Esophagus muscularis mucosa (tissue), 4 donors: ENCODE data around the gene SFSWAP. TPM values are rescaled to one million over a fixed set of nuclear protein-coding genes. Genes with fewer than 3 reads are reported as not detected.

ENCODE experiments used
- DNase-seq: peaks from one replicate; pipeline ENCODE4 v3.0.0-alpha.2; 2017; ENCODE audit errors: extremely low spot score
- H3K27ac ChIP-seq, 4 donors: fragments of 200-600 bp; sonication (generic); replicated peaks in 1 of 4; 1 replicate in 3 of 4; 2 replicates in 1 of 4; pipeline ENCODE4 v1.5.1; 2016 to 2019; ENCODE audit warnings: mild to moderate bottlenecking in 1 of 4
- H3K27me3 ChIP-seq, 4 donors: fragments of 200-600 bp; sonication (generic); one replicate each; pipeline versions ENCODE4 v1.5.1 to v1.6.0; 2016 to 2019
- H3K36me3 ChIP-seq, 4 donors: fragments of 200-600 bp; sonication (generic); one replicate each; pipeline ENCODE4 v1.5.1; 2016 to 2019
- H3K4me1 ChIP-seq, 4 donors: fragments of 200-600 bp; sonication (generic); one replicate each; pipeline ENCODE4 v1.5.1; 2016 to 2019
- H3K4me3 ChIP-seq, 4 donors: fragments of 200-600 bp; sonication (generic); 1 replicate in 2 of 4; 2 replicates in 2 of 4; pipeline ENCODE4 v1.5.1; 2016 to 2019; ENCODE audit warnings: mild to moderate bottlenecking in 4 of 4, moderate library complexity in 1 of 4
- H3K9me3 ChIP-seq, 4 donors: fragments of 200-600 bp; sonication (generic); 1 replicate in 3 of 4; 2 replicates in 1 of 4; pipeline ENCODE4 v1.5.1; 2016 to 2019
- EP300 ChIP-seq: sonication (generic); formaldehyde crosslinking; IDR thresholded peaks from one replicate; pipeline ENCODE4 v1.6.1; 2017; ENCODE audit warnings: antibody characterized with exemption
- POLR2A ChIP-seq: fragments of 450-650 bp; IDR thresholded peaks from one replicate; pipeline ENCODE4 v1.6.1; 2017; ENCODE audit warnings: antibody characterized with exemption, moderate library complexity, mild to moderate bottlenecking, low read depth
- POLR2AphosphoS5 ChIP-seq, 2 donors: sonication (generic); formaldehyde crosslinking; IDR thresholded peaks; one replicate each; pipeline ENCODE4 v1.6.1; 2017; ENCODE audit warnings: antibody characterized with exemption in 2 of 2
- WGBS: methylation state at CpG from one replicate; pipeline ENCODE4 v1.1.5; 2018; 5-methylcytosine and 5-hydroxymethylcytosine counted together
- intact Hi-C: fragments of 100-400 bp; cut with DNase I; formaldehyde crosslinking; loops from one replicate; pipeline ENCODE4 v1.15.1; 2023
- total RNA-seq, 4 donors: library from RNA; depleted of rRNA; stranded (reverse); fragments of >200 nt; gene quantifications; one replicate each; pipeline versions ENCODE4 v1.1.0 to v1.2.1, GENCODE V29; 2016
- TF ChIP-seq, protein P1 (sequence below), 3 experiments: fragments of 200-600 bp in 2 of 3; fragments of 450-650 bp in 1 of 3; sonication (generic) in 2 of 3; IDR thresholded peaks; one replicate each; pipeline ENCODE4 v1.5.1; 2017 to 2019; ENCODE audit warnings: antibody characterized with exemption in 3 of 3, mild to moderate bottlenecking in 2 of 3, moderate library complexity in 1 of 3

The SFSWAP gene
- total RNA-seq, 4 donors from 2014 or later = 21.7 to 28.2 (median 25.0) TPM

- Histone ChIP-seq H3K4me1 (peaks cover 0 to 7% (median 0%) of the 10 kb centered on the region in 4 donors), H3K4me3 (no peak overlapping the region), H3K27me3 (no peaks in the 10 kb centered on the region), H3K36me3 (peaks cover 42 to 86% (median 83%) of the 10 kb centered on the region in 4 donors), H3K9me3 (no peaks in the 10 kb centered on the region), H3K27ac (no peak overlapping the region)
- intact Hi-C loops = no loop called here
- WGBS = 84% methylated on average over 30 of the region's 30 CpGs
- DNase-seq = no peak
- no peak for TF ChIP-seq POLR2A
- no peak for TF ChIP-seq EP300
- no peak for TF ChIP-seq POLR2AphosphoS5 (IDR thresholded peaks at IDR 0.05)
- TF ChIP-seq, protein P1, sequence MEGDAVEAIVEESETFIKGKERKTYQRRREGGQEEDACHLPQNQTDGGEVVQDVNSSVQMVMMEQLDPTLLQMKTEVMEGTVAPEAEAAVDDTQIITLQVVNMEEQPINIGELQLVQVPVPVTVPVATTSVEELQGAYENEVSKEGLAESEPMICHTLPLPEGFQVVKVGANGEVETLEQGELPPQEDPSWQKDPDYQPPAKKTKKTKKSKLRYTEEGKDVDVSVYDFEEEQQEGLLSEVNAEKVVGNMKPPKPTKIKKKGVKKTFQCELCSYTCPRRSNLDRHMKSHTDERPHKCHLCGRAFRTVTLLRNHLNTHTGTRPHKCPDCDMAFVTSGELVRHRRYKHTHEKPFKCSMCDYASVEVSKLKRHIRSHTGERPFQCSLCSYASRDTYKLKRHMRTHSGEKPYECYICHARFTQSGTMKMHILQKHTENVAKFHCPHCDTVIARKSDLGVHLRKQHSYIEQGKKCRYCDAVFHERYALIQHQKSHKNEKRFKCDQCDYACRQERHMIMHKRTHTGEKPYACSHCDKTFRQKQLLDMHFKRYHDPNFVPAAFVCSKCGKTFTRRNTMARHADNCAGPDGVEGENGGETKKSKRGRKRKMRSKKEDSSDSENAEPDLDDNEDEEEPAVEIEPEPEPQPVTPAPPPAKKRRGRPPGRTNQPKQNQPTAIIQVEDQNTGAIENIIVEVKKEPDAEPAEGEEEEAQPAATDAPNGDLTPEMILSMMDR (IDR thresholded peaks at IDR 0.05) = no peak
Measured at GRCh38 chr12:131784909-131785762, 74.2 kb downstream of the SFSWAP start.

DNA sequence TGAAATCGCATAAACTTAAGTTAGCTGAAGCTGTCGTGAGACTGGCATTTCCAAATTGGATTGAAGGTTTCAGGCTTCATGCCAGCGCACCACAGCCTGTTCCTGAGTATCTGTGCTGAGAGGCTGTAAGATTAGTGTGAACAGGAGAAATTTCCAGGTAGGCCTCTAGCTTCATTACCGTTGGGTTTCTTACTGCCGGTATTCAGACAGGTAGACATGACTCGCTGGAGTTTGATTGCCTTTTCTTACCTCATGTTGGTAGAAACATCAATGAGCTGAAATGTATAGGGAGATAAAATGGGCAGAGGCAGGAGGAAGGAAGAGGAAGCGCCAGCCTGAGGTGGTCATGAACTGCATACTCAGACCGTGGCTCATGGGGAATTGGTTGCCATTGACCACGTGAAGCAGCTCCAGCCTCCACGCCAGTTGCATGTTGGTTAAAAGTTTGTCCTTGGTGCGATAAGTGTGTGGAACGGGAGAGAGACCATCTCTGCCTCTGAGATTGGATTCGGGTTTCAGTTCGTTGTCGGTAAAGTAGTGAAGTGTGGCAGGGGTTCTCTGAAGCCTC, 75.0 kb downstream of the SFSWAP start:
- TF ChIP-seq POLR2AphosphoS5 (IDR thresholded peaks at IDR 0.05) = no peak
- TF ChIP-seq, protein P1 (IDR thresholded peaks at IDR 0.05) = no peak
- TF ChIP-seq EP300 = no peak
- no peak for TF ChIP-seq POLR2A
- intact Hi-C loops = no loop called here
- WGBS = 85% methylated on average over 14 of the region's 15 CpGs
- no peaks in the 10 kb centered on the region for H3K9me3 ChIP-seq
- H3K27me3 ChIP-seq = no peaks in the 10 kb centered on the region
- no peak overlapping the region for H3K27ac ChIP-seq
- H3K4me1 ChIP-seq = peaks cover 0 to 7% (median 0%) of the 10 kb centered on the region in 4 donors
- peaks cover 47 to 86% (median 83%) of the 10 kb centered on the region in 4 donors for H3K36me3 ChIP-seq
- no peak overlapping the region for H3K4me3 ChIP-seq
- DNase-seq = no peak

DNA sequence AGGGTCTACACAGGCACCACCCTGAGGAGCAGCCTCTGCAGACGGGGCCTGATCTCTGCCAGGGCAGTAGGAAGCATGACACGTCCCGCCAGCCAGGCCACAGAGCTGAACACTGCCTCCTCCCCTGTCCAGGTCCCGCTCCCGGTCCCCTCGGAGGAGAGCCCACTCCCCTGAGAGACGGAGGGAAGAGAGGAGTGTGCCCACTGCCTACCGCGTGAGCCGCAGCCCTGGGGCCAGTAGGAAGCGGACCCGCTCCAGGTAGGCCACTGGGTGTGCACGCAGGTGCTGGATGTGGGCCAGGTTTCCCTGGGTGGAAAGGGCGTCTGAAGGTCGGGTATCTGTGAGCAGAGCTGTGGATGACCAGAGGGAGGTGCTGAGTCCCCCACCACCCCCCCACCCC, 75.4 kb downstream of the SFSWAP start:
- WGBS = 90% methylated on average over 4 of the region's 15 CpGs
- no peak for TF ChIP-seq EP300
- no peak for TF ChIP-seq POLR2AphosphoS5 (IDR thresholded peaks at IDR 0.05)
- no peak for TF ChIP-seq POLR2A
- TF ChIP-seq, protein P1 (IDR thresholded peaks at IDR 0.05) = no peak
- Histone ChIP-seq H3K27me3 (no peaks in the 10 kb centered on the region), H3K4me1 (peaks cover 0 to 7% (median 0%) of the 10 kb centered on the region in 4 donors), H3K9me3 (no peaks in the 10 kb centered on the region), H3K27ac (no peak overlapping the region), H3K36me3 (peaks cover 47 to 87% (median 83%) of the 10 kb centered on the region in 4 donors), H3K4me3 (no peak overlapping the region)
- intact Hi-C loops = no loop called here
- no peak for DNase-seq

GRCh38 chr12:131787143-131787660, 76.3 kb downstream of the SFSWAP start:
- Histone ChIP-seq H3K4me1 (peaks cover 0 to 7% (median 0%) of the 10 kb centered on the region in 4 donors), H3K27me3 (no peaks in the 10 kb centered on the region), H3K36me3 (peaks cover 40 to 87% (median 82%) of the 10 kb centered on the region in 4 donors), H3K4me3 (no peak overlapping the region), H3K27ac (no peak overlapping the region), H3K9me3 (no peaks in the 10 kb centered on the region)
- TF ChIP-seq POLR2A = no peak
- no peak for TF ChIP-seq POLR2AphosphoS5 (IDR thresholded peaks at IDR 0.05)
- TF ChIP-seq, protein P1 (IDR thresholded peaks at IDR 0.05) = no peak
- no peak for TF ChIP-seq EP300
- intact Hi-C loops = no loop called here
- DNase-seq = no peak
- 83% methylated on average over 3 of the region's 17 CpGs for WGBS
